Measurements from ENCODE around the gene C3orf20.

Gene C3orf20

GRCh38 chr3:14810070-14810791 lies 135.3 kb downstream of the C3orf20 start:
- no peak for DNase-seq (ENCODE audit: extremely low read depth in 1 of 2, low read depth in 1 of 2)

- DNase-seq (ENCODE audit: extremely low read depth in 1 of 2, low read depth in 1 of 2), result no peak
Measured at GRCh38 chr3:14810801-14811661, 136.1 kb downstream of the C3orf20 start.

- DNase-seq (ENCODE audit: extremely low read depth in 1 of 2, low read depth in 1 of 2), result no peak
Measured at GRCh38 chr3:14811684-14812083, 136.7 kb downstream of the C3orf20 start.

GRCh38 chr3:14812196-14812790 lies 137.4 kb downstream of the C3orf20 start:
- no peak for DNase-seq (ENCODE audit: extremely low read depth in 1 of 2, low read depth in 1 of 2)

- DNase-seq (ENCODE audit: extremely low read depth in 1 of 2, low read depth in 1 of 2), result no peak
Measured at GRCh38 chr3:14814411-14814871, 139.5 kb downstream of the C3orf20 start.

- DNase-seq (ENCODE audit: extremely low read depth in 1 of 2, low read depth in 1 of 2), result no peak
Measured at GRCh38 chr3:14816359-14816758, 141.4 kb downstream of the C3orf20 start.

GRCh38 chr3:14818804-14819500 lies 144.0 kb downstream of the C3orf20 start, which contains the start of gene FGD5:
TSS of gene FGD5 (plus strand) at chr3:14818962. CDS start at chr3:14819072, 110 bp downstream.
- no peak for DNase-seq (ENCODE audit: extremely low read depth in 1 of 2, low read depth in 1 of 2)

- DNase-seq (ENCODE audit: extremely low read depth in 1 of 2, low read depth in 1 of 2), result no peak
Measured at GRCh38 chr3:14819671-14820070, 144.7 kb downstream of the C3orf20 start.

GRCh38 chr3:14820156-14820555 lies 145.2 kb downstream of the C3orf20 start:
- DNase-seq (ENCODE audit: extremely low read depth in 1 of 2, low read depth in 1 of 2), result no peak

GRCh38 chr3:14821151-14821550 lies 146.2 kb downstream of the C3orf20 start:
- DNase-seq (ENCODE audit: extremely low read depth in 1 of 2, low read depth in 1 of 2), result no peak

GRCh38 chr3:14822134-14822533 lies 147.2 kb downstream of the C3orf20 start:
- no peak for DNase-seq (ENCODE audit: extremely low read depth in 1 of 2, low read depth in 1 of 2)

Measured in activated CD8-positive, alpha-beta memory T cell treated with anti-CD3 and anti-CD28 coated beads for 1 hour (primary cell).